Camera-type eye (tissue), 1 donor: ENCODE results near the gene KRTAP22-1. TPM values are rescaled to one million over a fixed set of nuclear protein-coding genes. Genes with fewer than 3 reads are reported as not detected.

Experiments
- total RNA-seq: library from RNA; depleted of rRNA; stranded (reverse); fragments of >200 nt; gene quantifications from one replicate; pipeline ENCODE4 v1.2.3, GENCODE V29; 2014

The KRTAP22-1 gene
- not detected for total RNA-seq

GRCh38 chr21:30600787-30601186 is at the start of gene KRTAP22-1:
KRTAP22-1 (plus strand) TSS chr21:30601087.

GRCh38 chr21:30561264-30561895 is 39.5 kb upstream of the KRTAP22-1 start, which contains the start of gene KRTAP19-7:
KRTAP19-7 (minus strand) TSS chr21:30561314; CDS start chr21:30561289, 25 bp downstream.

GRCh38 chr21:30590297-30590696 is 10.6 kb upstream of the KRTAP22-1 start, which contains the start of gene KRTAP22-2:
KRTAP22-2 (minus strand) TSS chr21:30590397.

GRCh38 chr21:30592140-30592539 is 8.7 kb upstream of the KRTAP22-1 start, which contains the start of gene KRTAP6-3:
KRTAP6-3 (plus strand) TSS chr21:30592440; CDS start chr21:30592446, 6 bp downstream.

GRCh38 chr21:30598802-30599201 is 2.1 kb upstream of the KRTAP22-1 start, which contains the start of gene KRTAP6-2:
KRTAP6-2 (minus strand) TSS chr21:30598902; CDS start chr21:30598874, 28 bp downstream.

GRCh38 chr21:30613836-30614235 is 12.9 kb downstream of the KRTAP22-1 start, which contains the start of gene KRTAP6-1:
KRTAP6-1 (minus strand) TSS chr21:30613930; CDS start chr21:30613904, 26 bp downstream.

GRCh38 chr21:30616125-30616524 is 15.2 kb downstream of the KRTAP22-1 start, which contains the start of gene KRTAP20-1:
KRTAP20-1 (plus strand) TSS chr21:30616425; CDS start chr21:30616455, 30 bp downstream.

GRCh38 chr21:30620522-30620921 is 19.6 kb downstream of the KRTAP22-1 start, which contains the start of gene KRTAP20-4:
KRTAP20-4 (plus strand) TSS chr21:30620627.

GRCh38 chr21:30634906-30635305 is 34.0 kb downstream of the KRTAP22-1 start, which contains the start of gene KRTAP20-2:
KRTAP20-2 (plus strand) TSS chr21:30635206; CDS start chr21:30635264, 58 bp downstream.

GRCh38 chr21:30642564-30642963 is 41.7 kb downstream of the KRTAP22-1 start, which contains the start of gene KRTAP20-3:
KRTAP20-3 (plus strand) TSS chr21:30642864.

Other genes with a start within 250 kb of the KRTAP22-1 start
- not detected for gene KRTAP13-2, start 228.8 kb upstream of the KRTAP22-1 start, total RNA-seq
- not detected for gene KRTAP13-1, start 205.1 kb upstream of the KRTAP22-1 start, total RNA-seq
- not detected for gene KRTAP13-3, start 175.2 kb upstream of the KRTAP22-1 start, total RNA-seq
- not detected for gene KRTAP13-4, start 170.9 kb upstream of the KRTAP22-1 start, total RNA-seq
- not detected for gene KRTAP15-1, start 160.8 kb upstream of the KRTAP22-1 start, total RNA-seq
- gene KRTAP19-1, start 120.7 kb upstream of the KRTAP22-1 start, total RNA-seq: not detected
- not detected for gene KRTAP19-2, start 113.7 kb upstream of the KRTAP22-1 start, total RNA-seq
- gene KRTAP19-3, start 109.1 kb upstream of the KRTAP22-1 start, total RNA-seq: not detected
- not detected for gene KRTAP19-4, start 103.9 kb upstream of the KRTAP22-1 start, total RNA-seq
- gene KRTAP19-5, start 98.9 kb upstream of the KRTAP22-1 start, total RNA-seq: not detected
- gene KRTAP19-6, start 59.2 kb upstream of the KRTAP22-1 start, total RNA-seq: not detected
- not detected for gene KRTAP19-7, start 39.8 kb upstream of the KRTAP22-1 start, total RNA-seq
- not detected for gene KRTAP22-2, start 10.7 kb upstream of the KRTAP22-1 start, total RNA-seq
- gene KRTAP6-3, start 8.6 kb upstream of the KRTAP22-1 start, total RNA-seq: not detected
- gene KRTAP6-2, start 2.2 kb upstream of the KRTAP22-1 start, total RNA-seq: not detected
- not detected for gene KRTAP6-1, start 12.8 kb downstream of the KRTAP22-1 start, total RNA-seq
- gene KRTAP20-1, start 15.3 kb downstream of the KRTAP22-1 start, total RNA-seq: not detected
- not detected for gene KRTAP20-4, start 19.5 kb downstream of the KRTAP22-1 start, total RNA-seq
- gene KRTAP20-2, start 34.1 kb downstream of the KRTAP22-1 start, total RNA-seq: not detected
- not detected for gene KRTAP20-3, start 41.8 kb downstream of the KRTAP22-1 start, total RNA-seq
- not detected for gene KRTAP21-3, start 117.7 kb downstream of the KRTAP22-1 start, total RNA-seq
- gene KRTAP21-2, start 146.2 kb downstream of the KRTAP22-1 start, total RNA-seq: not detected
- gene KRTAP21-1, start 154.3 kb downstream of the KRTAP22-1 start, total RNA-seq: 1.3 TPM
- not detected for gene KRTAP8-1, start 212.2 kb downstream of the KRTAP22-1 start, total RNA-seq
- not detected for gene KRTAP7-1, start 228.7 kb downstream of the KRTAP22-1 start, total RNA-seq